Heart left ventricle (tissue), 16 donors: ENCODE measurements around the gene TMEM250. TPM values are rescaled to one million over a fixed set of nuclear protein-coding genes. Genes with fewer than 3 reads are reported as not detected.
A peak's percentile ranks its signal among the peaks of the same experiment; 100 is the strongest.

Experiments used
- ATAC-seq, 4 donors: fragments of 200-7000 bp; cut with Tn5 transposase; one replicate each; pipeline ENCODE4 v1.9.1; 2020 to 2022; ENCODE audit warnings: moderate library complexity in 4 of 4, mild to moderate bottlenecking in 3 of 4, moderate number of reproducible peaks in 1 of 4
- DNase-seq, 5 donors: peaks; one replicate each; pipeline ENCODE4 v3.0.0-alpha.2; 2020
- H3K27ac ChIP-seq, 12 donors: fragments of 200-600 bp; sonication (generic) in 4 of 12; one replicate each; pipeline versions ENCODE4 v1.5.0 to v1.8.0; 2016 to 2022; ENCODE audit warnings: mild to moderate bottlenecking in 2 of 12
- H3K27me3 ChIP-seq, 9 donors: fragments of 200-600 bp; sonication (generic) in 2 of 9; one replicate each; pipeline versions ENCODE4 v1.5.1 to v1.8.0; 2016 to 2022; ENCODE audit warnings: mild to moderate bottlenecking in 3 of 9
- H3K36me3 ChIP-seq, 9 donors: fragments of 200-600 bp; sonication (generic) in 2 of 9; one replicate each; pipeline versions ENCODE4 v1.5.0 to v1.8.0; 2018 to 2022; ENCODE audit warnings: mild to moderate bottlenecking in 2 of 9
- H3K4me1 ChIP-seq, 12 donors: fragments of 200-600 bp; sonication (generic) in 4 of 12; one replicate each; pipeline versions ENCODE4 v1.5.0 to v1.8.0; 2016 to 2022; ENCODE audit warnings: mild to moderate bottlenecking in 3 of 12
- H3K4me3 ChIP-seq, 12 donors: fragments of 200-600 bp; sonication (generic) in 4 of 12; one replicate each; pipeline versions ENCODE4 v1.5.0 to v1.8.0; 2017 to 2022; ENCODE audit warnings: mild to moderate bottlenecking in 9 of 12, moderate library complexity in 4 of 12
- H3K9me3 ChIP-seq, 12 donors: fragments of 200-600 bp; sonication (generic) in 4 of 12; one replicate each; pipeline versions ENCODE4 v1.5.0 to v1.8.0; 2016 to 2022; ENCODE audit warnings: mild to moderate bottlenecking in 1 of 12
- CTCF ChIP-seq, 12 donors: fragments of 200-600 bp; sonication (generic) in 4 of 12; IDR thresholded peaks; one replicate each; pipeline versions ENCODE4 v1.5.0 to v1.8.0; 2018 to 2022; ENCODE audit warnings: antibody characterized with exemption in 12 of 12, mild to moderate bottlenecking in 5 of 12
- POLR2A ChIP-seq, 2 donors: fragments of 450-650 bp; IDR thresholded peaks; one replicate each; pipeline ENCODE4 v1.6.1; 2017; ENCODE audit warnings: antibody characterized with exemption in 2 of 2, mild to moderate bottlenecking in 2 of 2, moderate library complexity in 2 of 2
- WGBS, 4 donors: extraction: QIAGEN DNeasy Blood & Tissue Kit in 2 of 4; methylation state at CpG; one replicate each; pipeline versions ENCODE4 v1.1.5 to v1.1.7; 2013 to 2018; 5-methylcytosine and 5-hydroxymethylcytosine counted together
- intact Hi-C, 10 donors: fragments of 100-400 bp; cut with DNase I; formaldehyde crosslinking; loops; one replicate each; pipeline versions ENCODE4 v1.11.1 to v1.14.2; 2022
- polyA plus RNA-seq, 2 donors: library from polyadenylated mRNA; stranded (reverse); fragments of 200-250 nt; gene quantifications; one replicate each; pipeline ENCODE4 v1.2.3, GENCODE V29; 2013
- total RNA-seq, 9 donors: library from RNA; depleted of rRNA in 2 of 9; stranded (reverse); fragments of >200 nt in 2 of 9; fragmentation: NEBNext Ultra II Directional in 3 of 9; extraction: Animal tissue kit (Norgen Biotek cat#: 25700) in 3 of 9; gene quantifications; one replicate each; pipeline versions ENCODE4 v1.1.0 to v1.2.4, GENCODE V29; 2016 to 2023
- donor health status: ischemic (EF 13 %, LVEDD 7.1; RV severe dilation, severe dysfunction).
- donor health status: healthy with polysubstance abuse.
- donor health status: DM: no; HTN: yes; CAD: no.
- donor health status: DM: no; HTN: no; CAD: no.
- donor health status: ischemic (EF 25% LVEDD 6.9; RV normal size, moderate dysfunction).
- donor health status: ischemic (EF 25% LVEDD 5.7; RV mildly dilated, moderate dysfunction).
- donor health status: healthy.
- donor health status: DM: yes; HTN: yes; CAD: no.
- donor health status: ischemic (EF 35%, LVEDD 5.7; RV mildly dilated, moderate dysfunction).
- donor health status: nonischemic (EF 11% LVEDD 7.7; RV severe dilation, severe dysfunction).
- donor health status: DM: yes; HTN: yes; CAD: no.
- donor health status: PGD.
- donor health status: ischemic (EF 29% LVEDD 5.4; RV normal size, mild dysfunction).
- donor health status: nonischemic (EF 23%, LVEDD 6.1; RV moderate dilation, normal function).

The TMEM250 gene
- total and polyA plus RNA-seq, 11 donors: 11.6 to 37.0 (median 19.9) TPM

- DNase-seq (no peak), ATAC-seq (no peak)
- no peak overlapping the region for H3K4me3 ChIP-seq
- peak overlapping the region in 1 of 12 donors; percentile 17 for H3K27ac ChIP-seq
- peaks cover 4 to 45% (median 38%) of the 10 kb centered on the region in 12 donors for H3K4me1 ChIP-seq
- H3K27me3 ChIP-seq: no peaks in the 10 kb centered on the region
- H3K36me3 ChIP-seq: peaks cover 0 to 27% (median 19%) of the 10 kb centered on the region in 9 donors
- TF ChIP-seq CTCF (IDR thresholded peaks at IDR 0.05) (no peak), POLR2A (IDR thresholded peaks at IDR 0.05) (no peak)
- H3K9me3 ChIP-seq: no peaks in the 10 kb centered on the region
- intact Hi-C loops: no loop called here
- 71 to 86% (median 77%) methylated on average over 7 to 16 of the region's 16 CpGs for WGBS, 4 donors
These were observed 6.8 kb downstream of the TMEM250 start for GRCh38 chr9:136111910-136112309.

- Histone ChIP-seq H3K27me3 (no peaks in the 10 kb centered on the region), H3K4me3 (no peak overlapping the region), H3K27ac (no peak overlapping the region), H3K4me1 (peaks cover 7 to 51% (median 45%) of the 10 kb centered on the region in 12 donors), H3K36me3 (peaks cover 0 to 21% (median 15%) of the 10 kb centered on the region in 9 donors), H3K9me3 (no peaks in the 10 kb centered on the region)
- intact Hi-C loops: no loop called here
- no peak for ATAC-seq
- DNase-seq: no peak
- 87 to 95% (median 91%) methylated on average over 18 to 22 of the region's 22 CpGs for WGBS, 4 donors
- TF ChIP-seq CTCF (IDR thresholded peaks at IDR 0.05) (no peak), POLR2A (IDR thresholded peaks at IDR 0.05) (no peak)
These were observed 7.5 kb downstream of the TMEM250 start for GRCh38 chr9:136111190-136111589.

GRCh38 chr9:136110082-136111061 lies 8.3 kb downstream of the TMEM250 start:
- intact Hi-C loops: no loop called here
- peak overlapping the region in 10 of 12 donors; percentile 9 to 59 (median 44) for H3K4me3 ChIP-seq
- H3K4me1 ChIP-seq: peaks cover 15 to 60% (median 53%) of the 10 kb centered on the region in 12 donors
- H3K36me3 ChIP-seq: peaks cover 0 to 12% (median 7%) of the 10 kb centered on the region in 9 donors
- peak overlapping the region in 10 of 12 donors; percentile 28 to 92 (median 80) for H3K27ac ChIP-seq
- DNase-seq (no peak), ATAC-seq (no peak)
- 19 to 28% (median 24%) methylated on average over 31 to 42 of the region's 42 CpGs for WGBS, 4 donors
- no peaks in the 10 kb centered on the region for H3K9me3 ChIP-seq
- H3K27me3 ChIP-seq: no peaks in the 10 kb centered on the region
- peak in 2 of 12 donors; percentile 10 to 33 for TF ChIP-seq CTCF (IDR thresholded peaks at IDR 0.05)
- TF ChIP-seq POLR2A (IDR thresholded peaks at IDR 0.05): no peak
